HG02981 (cell line): ENCODE results near the gene RCCD1.
"Not testable (repeated sequence)": the region's sequence is repeated elsewhere in the genome, so short reads cannot be mapped to it uniquely, and the experiment has no call there.

Experiments
- ATAC-seq: cut with Tn5 transposase; IDR thresholded peaks from one replicate; pipeline ENCODE4 v1.9.1; 2021; ENCODE audit warnings: mild to moderate bottlenecking, moderate library complexity; ENCODE audit not compliant: unreplicated experiment

The RCCD1 gene

GRCh38 chr15:90917569-90917968, 37.1 kb upstream of the RCCD1 start:
- ATAC-seq, result no peak

GRCh38 chr15:90918034-90918788, 36.5 kb upstream of the RCCD1 start:
- ATAC-seq, result no peak

GRCh38 chr15:90918835-90919234, 35.8 kb upstream of the RCCD1 start:
- ATAC-seq, result no peak

GRCh38 chr15:90921887-90922286, 32.8 kb upstream of the RCCD1 start:
- ATAC-seq, result no peak

GRCh38 chr15:90922712-90923322, 31.9 kb upstream of the RCCD1 start:
- ATAC-seq, result peak; percentile 71

GRCh38 chr15:90924375-90924774, 30.3 kb upstream of the RCCD1 start:
- ATAC-seq, result peak; percentile 75

GRCh38 chr15:90926766-90927165, 27.9 kb upstream of the RCCD1 start:
- not testable (repeated sequence) for ATAC-seq

GRCh38 chr15:90928106-90928505, 26.6 kb upstream of the RCCD1 start:
- not testable (repeated sequence) for ATAC-seq

- ATAC-seq, result no peak
Observed at GRCh38 chr15:90929246-90930019, 25.3 kb upstream of the RCCD1 start.

GRCh38 chr15:90930861-90931574, 23.7 kb upstream of the RCCD1 start:
- no peak for ATAC-seq

- ATAC-seq, result no peak
Observed at GRCh38 chr15:90931575-90931827, 23.2 kb upstream of the RCCD1 start.

GRCh38 chr15:90931828-90932659, 22.6 kb upstream of the RCCD1 start, which contains the start of gene HDDC3:
HDDC3 (minus strand) TSS chr15:90932549; CDS start chr15:90932540, 9 bp downstream.
- ATAC-seq, result peak; percentile 47

- no peak for ATAC-seq
Observed at GRCh38 chr15:90932660-90932991, 22.1 kb upstream of the RCCD1 start.

- no peak for ATAC-seq
Observed at GRCh38 chr15:90933301-90933700, 21.4 kb upstream of the RCCD1 start.

GRCh38 chr15:90934256-90934948, 20.3 kb upstream of the RCCD1 start:
- peak; percentile 34 for ATAC-seq

GRCh38 chr15:90934949-90935751, 19.5 kb upstream of the RCCD1 start, which contains the start of gene UNC45A:
UNC45A (plus strand) TSS chr15:90935285; CDS start chr15:90935325, 40 bp downstream.
- peak; percentile 54 for ATAC-seq

- no peak for ATAC-seq
Observed at GRCh38 chr15:90936823-90937222, 17.9 kb upstream of the RCCD1 start.

- ATAC-seq, result no peak
Observed at GRCh38 chr15:90938261-90938660, 16.4 kb upstream of the RCCD1 start.

GRCh38 chr15:90939756-90940155, 14.9 kb upstream of the RCCD1 start:
- no peak for ATAC-seq
